HL-60 (cell line): ENCODE data around the gene LRPAP1.

Experiments used
- CTCF ChIP-seq: IDR thresholded peaks from one replicate; pipeline ENCODE4 v1.5.1; 2011; ENCODE audit warnings: low read length, control low read depth, inconsistent platforms; ENCODE audit not compliant: insufficient read depth
- GABPA ChIP-seq: IDR thresholded peaks from 2 replicates; pipeline ENCODE4 v1.6.1; 2012; ENCODE audit warnings: low read depth
- POLR2AphosphoS5 ChIP-seq: IDR thresholded peaks from 2 replicates; pipeline ENCODE4 v1.6.1; 2012; ENCODE audit warnings: low read depth
- TF ChIP-seq, protein P1 (sequence below): IDR thresholded peaks from 2 replicates; pipeline ENCODE4 v1.6.1; 2012; ENCODE audit warnings: low read depth; ENCODE audit not compliant: insufficient replicate concordance

- TF ChIP-seq CTCF: no peak
- TF ChIP-seq POLR2AphosphoS5: no peak
- no peak for TF ChIP-seq GABPA
- TF ChIP-seq, protein P1, sequence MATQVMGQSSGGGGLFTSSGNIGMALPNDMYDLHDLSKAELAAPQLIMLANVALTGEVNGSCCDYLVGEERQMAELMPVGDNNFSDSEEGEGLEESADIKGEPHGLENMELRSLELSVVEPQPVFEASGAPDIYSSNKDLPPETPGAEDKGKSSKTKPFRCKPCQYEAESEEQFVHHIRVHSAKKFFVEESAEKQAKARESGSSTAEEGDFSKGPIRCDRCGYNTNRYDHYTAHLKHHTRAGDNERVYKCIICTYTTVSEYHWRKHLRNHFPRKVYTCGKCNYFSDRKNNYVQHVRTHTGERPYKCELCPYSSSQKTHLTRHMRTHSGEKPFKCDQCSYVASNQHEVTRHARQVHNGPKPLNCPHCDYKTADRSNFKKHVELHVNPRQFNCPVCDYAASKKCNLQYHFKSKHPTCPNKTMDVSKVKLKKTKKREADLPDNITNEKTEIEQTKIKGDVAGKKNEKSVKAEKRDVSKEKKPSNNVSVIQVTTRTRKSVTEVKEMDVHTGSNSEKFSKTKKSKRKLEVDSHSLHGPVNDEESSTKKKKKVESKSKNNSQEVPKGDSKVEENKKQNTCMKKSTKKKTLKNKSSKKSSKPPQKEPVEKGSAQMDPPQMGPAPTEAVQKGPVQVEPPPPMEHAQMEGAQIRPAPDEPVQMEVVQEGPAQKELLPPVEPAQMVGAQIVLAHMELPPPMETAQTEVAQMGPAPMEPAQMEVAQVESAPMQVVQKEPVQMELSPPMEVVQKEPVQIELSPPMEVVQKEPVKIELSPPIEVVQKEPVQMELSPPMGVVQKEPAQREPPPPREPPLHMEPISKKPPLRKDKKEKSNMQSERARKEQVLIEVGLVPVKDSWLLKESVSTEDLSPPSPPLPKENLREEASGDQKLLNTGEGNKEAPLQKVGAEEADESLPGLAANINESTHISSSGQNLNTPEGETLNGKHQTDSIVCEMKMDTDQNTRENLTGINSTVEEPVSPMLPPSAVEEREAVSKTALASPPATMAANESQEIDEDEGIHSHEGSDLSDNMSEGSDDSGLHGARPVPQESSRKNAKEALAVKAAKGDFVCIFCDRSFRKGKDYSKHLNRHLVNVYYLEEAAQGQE: no peak
Measured at GRCh38 chr4:3497095-3497494, 35.1 kb downstream of the LRPAP1 start.
